ENCODE data around the gene CCM2. TPM values are rescaled to one million over a fixed set of nuclear protein-coding genes. Genes with fewer than 3 reads are reported as not detected.
A peak's percentile ranks its signal among the peaks of the same experiment; 100 is the strongest.

CCM2 gene
- total RNA-seq, 1 donor from 2014 or later, result 62.0 TPM

- H3K9me3 ChIP-seq (ENCODE audit: insufficient read depth, low read depth, low read length), result no peaks in the 10 kb centered on the region
- H3K36me3 ChIP-seq (ENCODE audit: insufficient read depth, low read length), result peaks cover 3% of the 10 kb centered on the region
- H3K4me1 ChIP-seq (ENCODE audit: insufficient read depth, low read length), result peaks cover 15% of the 10 kb centered on the region
- H3K4me2 ChIP-seq (ENCODE audit: low read length), result peak overlapping the region; percentile 52
- H3K4me3 Mint-ChIP-seq (ENCODE audit: unreplicated experiment), result no peak overlapping the region
- DNase-seq (ENCODE audit: low read depth) (no peak), FAIRE-seq (no peak)
- H3K36me3 Mint-ChIP-seq (ENCODE audit: low read depth, unreplicated experiment), result peaks cover 8% of the 10 kb centered on the region
- H3K9ac ChIP-seq (ENCODE audit: low read length), result no peak overlapping the region
- H3K9me3 Mint-ChIP-seq (ENCODE audit: unreplicated experiment), result no peaks in the 10 kb centered on the region
- peaks cover 89% of the 10 kb centered on the region for H3K79me2 ChIP-seq (ENCODE audit: insufficient read depth, low read length)
- H3K4me3 ChIP-seq (ENCODE audit: insufficient read depth, low read depth, low read length), result no peak overlapping the region
- H2AFZ ChIP-seq (ENCODE audit: low read depth, low read length), result no peak overlapping the region
- H3K27ac Mint-ChIP-seq (ENCODE audit: unreplicated experiment), result no peak overlapping the region
- peaks cover 33% of the 10 kb centered on the region for H3K4me1 Mint-ChIP-seq (ENCODE audit: low read depth, unreplicated experiment)
- H4K20me1 ChIP-seq (ENCODE audit: insufficient read depth, low read length), result peaks cover 83% of the 10 kb centered on the region
- H3K27ac ChIP-seq (ENCODE audit: low read depth, low read length), result no peak overlapping the region
- H3K27me3 ChIP-seq (ENCODE audit: insufficient read depth, low read length), result no peaks in the 10 kb centered on the region
- TF ChIP-seq EZH2 (IDR thresholded peaks at IDR 0.05; ENCODE audit: insufficient read depth, low read length) (no peak), CTCF (IDR thresholded peaks at IDR 0.05; ENCODE audit: insufficient read depth, low read depth, low read length) (no peak)
- H3K27me3 Mint-ChIP-seq (ENCODE audit: low read depth, unreplicated experiment), result no peaks in the 10 kb centered on the region
Observed at GRCh38 chr7:45028138-45028919, 28.3 kb downstream of the CCM2 start.

GRCh38 chr7:45028920-45029344 lies 28.9 kb downstream of the CCM2 start:
- DNase-seq (ENCODE audit: low read depth) (no peak), FAIRE-seq (no peak)
- no peak overlapping the region for H3K27ac ChIP-seq (ENCODE audit: low read depth, low read length)
- H3K36me3 ChIP-seq (ENCODE audit: insufficient read depth, low read length), result peaks cover 3% of the 10 kb centered on the region
- H3K9me3 Mint-ChIP-seq (ENCODE audit: unreplicated experiment), result no peaks in the 10 kb centered on the region
- H3K4me3 ChIP-seq (ENCODE audit: insufficient read depth, low read depth, low read length), result no peak overlapping the region
- no peak overlapping the region for H3K4me3 Mint-ChIP-seq (ENCODE audit: unreplicated experiment)
- no peak overlapping the region for H2AFZ ChIP-seq (ENCODE audit: low read depth, low read length)
- H3K36me3 Mint-ChIP-seq (ENCODE audit: low read depth, unreplicated experiment), result peaks cover 7% of the 10 kb centered on the region
- no peaks in the 10 kb centered on the region for H3K27me3 ChIP-seq (ENCODE audit: insufficient read depth, low read length)
- H3K27me3 Mint-ChIP-seq (ENCODE audit: low read depth, unreplicated experiment), result no peaks in the 10 kb centered on the region
- peaks cover 19% of the 10 kb centered on the region for H3K4me1 ChIP-seq (ENCODE audit: insufficient read depth, low read length)
- peaks cover 87% of the 10 kb centered on the region for H3K79me2 ChIP-seq (ENCODE audit: insufficient read depth, low read length)
- H3K9ac ChIP-seq (ENCODE audit: low read length), result no peak overlapping the region
- no peaks in the 10 kb centered on the region for H3K9me3 ChIP-seq (ENCODE audit: insufficient read depth, low read depth, low read length)
- H3K4me1 Mint-ChIP-seq (ENCODE audit: low read depth, unreplicated experiment), result peaks cover 39% of the 10 kb centered on the region
- H4K20me1 ChIP-seq (ENCODE audit: insufficient read depth, low read length), result peaks cover 85% of the 10 kb centered on the region
- no peak for TF ChIP-seq CTCF (IDR thresholded peaks at IDR 0.05; ENCODE audit: insufficient read depth, low read depth, low read length)
- TF ChIP-seq EZH2 (IDR thresholded peaks at IDR 0.05; ENCODE audit: insufficient read depth, low read length), result no peak
- H3K4me2 ChIP-seq (ENCODE audit: low read length), result no peak overlapping the region
- H3K27ac Mint-ChIP-seq (ENCODE audit: unreplicated experiment), result no peak overlapping the region

- no peaks in the 10 kb centered on the region for H3K9me3 Mint-ChIP-seq (ENCODE audit: unreplicated experiment)
Observed at GRCh38 chr7:45031829-45032228, 31.8 kb downstream of the CCM2 start.

More at GRCh38 chr7:45031829-45032228, 31.8 kb downstream of the CCM2 start:
- Histone ChIP-seq H3K4me3 (ENCODE audit: insufficient read depth, low read depth, low read length) (no peak overlapping the region), H3K4me2 (ENCODE audit: low read length) (no peak overlapping the region), H4K20me1 (ENCODE audit: insufficient read depth, low read length) (peaks cover 82% of the 10 kb centered on the region), H2AFZ (ENCODE audit: low read depth, low read length) (no peak overlapping the region), H3K79me2 (ENCODE audit: insufficient read depth, low read length) (peaks cover 82% of the 10 kb centered on the region), H3K9me3 (ENCODE audit: insufficient read depth, low read depth, low read length) (no peaks in the 10 kb centered on the region), H3K36me3 (ENCODE audit: insufficient read depth, low read length) (peaks cover 3% of the 10 kb centered on the region), H3K4me1 (ENCODE audit: insufficient read depth, low read length) (peaks cover 18% of the 10 kb centered on the region), H3K27ac (ENCODE audit: low read depth, low read length) (no peak overlapping the region), H3K9ac (ENCODE audit: low read length) (no peak overlapping the region), H3K27me3 (ENCODE audit: insufficient read depth, low read length) (no peaks in the 10 kb centered on the region)
- H3K27me3 Mint-ChIP-seq (ENCODE audit: low read depth, unreplicated experiment), result no peaks in the 10 kb centered on the region
- no peak overlapping the region for H3K27ac Mint-ChIP-seq (ENCODE audit: unreplicated experiment)
- FAIRE-seq, result no peak
- no peak for DNase-seq (ENCODE audit: low read depth)
- TF ChIP-seq EZH2 (IDR thresholded peaks at IDR 0.05; ENCODE audit: insufficient read depth, low read length) (no peak), CTCF (IDR thresholded peaks at IDR 0.05; ENCODE audit: insufficient read depth, low read depth, low read length) (no peak)
- H3K4me1 Mint-ChIP-seq (ENCODE audit: low read depth, unreplicated experiment), result peaks cover 32% of the 10 kb centered on the region
- H3K36me3 Mint-ChIP-seq (ENCODE audit: low read depth, unreplicated experiment), result peaks cover 2% of the 10 kb centered on the region
- no peak overlapping the region for H3K4me3 Mint-ChIP-seq (ENCODE audit: unreplicated experiment)

All from astrocyte (in vitro differentiated cells and primary cell).